NCI-H2227 (cell line): ENCODE results near the gene SOX2.

ENCODE experiments used
- DNase-seq: peaks from one replicate; lab custom pipeline; 2025; ENCODE audit not compliant: unreplicated experiment; lab: John Stamatoyannopoulos, UW

SOX2 gene

DNA sequence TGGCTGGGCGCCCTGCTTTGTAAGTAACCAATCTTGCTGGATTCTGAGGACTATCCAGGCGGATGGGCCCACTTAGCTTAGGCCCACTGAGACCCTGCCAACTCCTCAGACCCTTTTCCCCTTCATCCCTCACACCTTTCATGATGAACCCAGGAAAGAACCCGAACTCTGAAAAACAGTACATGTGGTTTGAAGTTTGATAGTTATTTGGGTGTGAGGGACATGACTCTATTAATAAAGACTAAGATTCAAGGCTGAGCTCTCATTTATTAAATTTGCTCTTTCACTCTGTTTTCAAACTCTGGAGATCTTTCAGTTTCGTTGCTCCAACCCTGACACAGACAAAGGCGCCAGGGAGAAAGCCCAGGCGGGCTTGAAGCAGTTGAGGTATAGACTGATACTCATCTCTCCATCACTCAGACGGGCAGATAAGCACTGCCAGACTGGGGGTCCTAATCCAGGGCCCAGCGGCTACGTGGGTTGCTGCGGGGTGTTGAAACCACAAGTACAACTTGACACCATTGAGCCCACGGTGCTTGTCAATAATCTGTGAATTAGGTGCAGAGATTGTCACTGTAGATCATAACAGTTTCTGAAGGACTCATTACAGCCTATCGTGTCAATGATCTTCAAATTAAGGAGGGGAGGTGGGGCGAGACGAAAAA, 7.2 kb upstream of the SOX2 start:
- no peak for DNase-seq

DNA sequence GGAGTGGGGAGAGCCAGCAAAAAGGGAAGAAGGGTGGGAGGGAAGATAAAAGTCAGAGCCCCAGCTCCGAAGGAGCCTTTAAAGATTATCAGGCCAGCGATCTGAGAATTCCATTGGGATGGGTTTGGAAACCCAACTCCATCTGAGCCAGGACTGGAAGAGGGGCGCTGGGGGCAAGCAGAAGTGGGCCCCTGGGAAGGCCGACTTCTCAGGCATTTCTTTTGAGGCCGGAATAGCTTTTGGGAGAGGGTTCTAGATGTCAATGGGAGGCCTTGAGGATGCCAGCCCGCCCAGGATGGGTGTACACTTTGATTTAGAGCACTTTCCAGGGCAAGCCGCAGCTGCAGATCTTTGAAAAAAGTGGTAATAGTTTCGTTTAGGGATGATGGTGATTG, 6.6 kb upstream of the SOX2 start:
- no peak for DNase-seq

DNA sequence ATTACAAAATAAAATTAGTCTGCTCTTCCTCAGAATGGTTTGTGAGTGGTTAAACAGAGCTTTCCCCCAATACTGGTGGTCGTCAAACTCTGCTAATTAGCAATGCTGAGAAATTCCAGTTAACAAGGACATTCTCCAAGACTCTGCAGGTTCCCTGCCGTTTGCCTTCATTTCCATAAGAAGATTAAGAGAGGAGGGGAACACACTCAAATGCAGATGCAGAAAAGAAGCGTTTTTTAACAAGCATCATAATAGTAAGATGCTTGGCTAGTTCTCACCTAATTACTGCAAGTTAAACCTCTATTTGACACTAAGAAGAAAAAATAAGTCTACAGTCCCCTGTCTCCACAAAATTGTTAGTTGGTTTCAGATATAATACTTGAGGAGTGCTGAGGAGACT, 3.7 kb upstream of the SOX2 start:
- no peak for DNase-seq

DNA sequence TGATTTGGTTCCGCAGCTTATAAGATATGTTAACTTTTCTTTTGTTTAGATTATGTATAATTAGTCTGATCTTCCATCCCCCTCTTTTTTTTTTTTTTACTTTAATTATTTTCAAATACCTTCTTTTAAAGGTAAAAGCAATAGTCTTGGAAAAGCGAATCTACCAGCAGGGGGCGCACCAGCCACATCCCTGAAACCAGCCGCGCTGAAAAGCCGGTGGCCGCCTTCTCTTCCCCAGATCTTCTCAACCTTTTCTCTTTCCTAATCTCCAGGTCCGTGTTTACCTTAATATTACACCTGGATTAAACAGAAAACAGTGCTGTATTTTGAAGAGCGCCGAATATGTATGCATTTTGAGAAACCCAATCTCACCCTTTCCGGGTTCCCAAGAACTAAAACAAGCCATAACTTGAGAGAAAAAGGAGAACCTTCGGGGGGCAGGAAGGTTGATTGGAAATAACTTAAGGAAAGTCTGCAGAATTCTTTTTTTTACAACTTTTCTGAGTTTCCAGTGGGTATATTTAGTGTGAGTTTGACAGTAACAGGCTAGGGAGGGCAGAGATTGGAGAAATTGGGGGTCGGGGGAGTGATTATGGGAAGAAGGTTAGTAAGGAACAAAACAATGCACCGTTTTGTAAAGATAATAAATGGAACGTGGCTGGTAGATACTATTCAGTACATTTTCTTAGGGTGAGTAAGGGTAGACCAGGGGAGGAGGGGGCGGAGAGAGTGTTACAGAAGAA, 2.0 kb upstream of the SOX2 start:
- DNase-seq, result peak; percentile 80

DNA sequence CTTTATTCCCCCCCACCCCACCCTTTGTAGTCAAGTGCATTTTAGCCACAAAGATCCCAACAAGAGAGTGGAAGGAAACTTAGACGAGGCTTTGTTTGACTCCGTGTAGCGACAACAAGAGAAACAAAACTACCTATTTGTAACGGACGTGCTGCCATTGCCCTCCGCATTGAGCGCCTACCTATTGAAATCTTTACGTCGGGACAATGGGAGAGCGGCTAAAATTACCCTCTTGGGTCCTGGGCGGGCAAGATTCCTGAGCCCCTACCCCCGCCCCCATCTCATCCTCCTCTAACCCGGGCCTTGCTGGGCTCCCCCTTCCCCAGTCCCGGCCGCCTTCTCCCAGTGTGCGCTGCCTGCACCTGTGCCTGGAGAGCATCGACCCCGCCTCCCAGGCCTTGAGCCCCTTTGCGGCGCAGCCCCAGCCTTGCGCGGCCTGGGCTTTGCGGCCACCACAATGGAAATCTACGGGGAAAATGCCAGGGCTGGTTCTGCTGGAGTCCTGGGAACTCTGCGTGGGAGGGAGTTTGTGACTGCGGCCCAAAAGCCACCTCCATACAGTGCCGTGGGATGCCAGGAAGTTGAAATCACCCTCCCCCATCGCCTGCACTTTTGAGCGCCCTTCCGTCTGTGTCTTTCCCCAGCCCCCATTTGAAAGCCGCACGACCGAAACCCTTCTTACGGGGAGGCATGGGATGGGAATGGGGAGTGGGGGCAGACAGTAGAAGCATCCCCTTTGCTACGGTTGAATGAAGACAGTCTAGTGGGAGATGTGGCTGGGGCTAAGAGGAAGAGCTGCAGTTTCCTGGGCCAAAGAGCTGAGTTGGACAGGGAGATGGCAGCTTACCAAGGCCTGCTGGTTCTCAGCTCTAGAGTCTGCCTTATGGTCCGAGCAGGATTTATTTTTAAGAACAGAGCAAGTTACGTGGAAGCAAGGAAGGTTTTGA, 1.1 kb upstream of the SOX2 start:
- DNase-seq, result peak; percentile 54

DNA sequence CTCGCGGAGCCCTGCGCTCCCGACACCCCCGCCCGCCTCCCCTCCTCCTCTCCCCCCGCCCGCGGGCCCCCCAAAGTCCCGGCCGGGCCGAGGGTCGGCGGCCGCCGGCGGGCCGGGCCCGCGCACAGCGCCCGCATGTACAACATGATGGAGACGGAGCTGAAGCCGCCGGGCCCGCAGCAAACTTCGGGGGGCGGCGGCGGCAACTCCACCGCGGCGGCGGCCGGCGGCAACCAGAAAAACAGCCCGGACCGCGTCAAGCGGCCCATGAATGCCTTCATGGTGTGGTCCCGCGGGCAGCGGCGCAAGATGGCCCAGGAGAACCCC, 464 bp downstream of the SOX2 start:
- DNase-seq, result peak; percentile 61

DNA sequence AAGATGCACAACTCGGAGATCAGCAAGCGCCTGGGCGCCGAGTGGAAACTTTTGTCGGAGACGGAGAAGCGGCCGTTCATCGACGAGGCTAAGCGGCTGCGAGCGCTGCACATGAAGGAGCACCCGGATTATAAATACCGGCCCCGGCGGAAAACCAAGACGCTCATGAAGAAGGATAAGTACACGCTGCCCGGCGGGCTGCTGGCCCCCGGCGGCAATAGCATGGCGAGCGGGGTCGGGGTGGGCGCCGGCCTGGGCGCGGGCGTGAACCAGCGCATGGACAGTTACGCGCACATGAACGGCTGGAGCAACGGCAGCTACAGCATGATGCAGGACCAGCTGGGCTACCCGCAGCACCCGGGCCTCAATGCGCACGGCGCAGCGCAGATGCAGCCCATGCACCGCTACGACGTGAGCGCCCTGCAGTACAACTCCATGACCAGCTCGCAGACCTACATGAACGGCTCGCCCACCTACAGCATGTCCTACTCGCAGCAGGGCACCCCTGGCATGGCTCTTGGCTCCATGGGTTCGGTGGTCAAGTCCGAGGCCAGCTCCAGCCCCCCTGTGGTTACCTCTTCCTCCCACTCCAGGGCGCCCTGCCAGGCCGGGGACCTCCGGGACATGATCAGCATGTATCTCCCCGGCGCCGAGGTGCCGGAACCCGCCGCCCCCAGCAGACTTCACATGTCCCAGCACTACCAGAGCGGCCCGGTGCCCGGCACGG, 991 bp downstream of the SOX2 start:
- DNase-seq, result peak; percentile 61

DNA sequence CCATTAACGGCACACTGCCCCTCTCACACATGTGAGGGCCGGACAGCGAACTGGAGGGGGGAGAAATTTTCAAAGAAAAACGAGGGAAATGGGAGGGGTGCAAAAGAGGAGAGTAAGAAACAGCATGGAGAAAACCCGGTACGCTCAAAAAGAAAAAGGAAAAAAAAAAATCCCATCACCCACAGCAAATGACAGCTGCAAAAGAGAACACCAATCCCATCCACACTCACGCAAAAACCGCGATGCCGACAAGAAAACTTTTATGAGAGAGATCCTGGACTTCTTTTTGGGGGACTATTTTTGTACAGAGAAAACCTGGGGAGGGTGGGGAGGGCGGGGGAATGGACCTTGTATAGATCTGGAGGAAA, 1.5 kb downstream of the SOX2 start:
- DNase-seq, result peak; percentile 34

DNA sequence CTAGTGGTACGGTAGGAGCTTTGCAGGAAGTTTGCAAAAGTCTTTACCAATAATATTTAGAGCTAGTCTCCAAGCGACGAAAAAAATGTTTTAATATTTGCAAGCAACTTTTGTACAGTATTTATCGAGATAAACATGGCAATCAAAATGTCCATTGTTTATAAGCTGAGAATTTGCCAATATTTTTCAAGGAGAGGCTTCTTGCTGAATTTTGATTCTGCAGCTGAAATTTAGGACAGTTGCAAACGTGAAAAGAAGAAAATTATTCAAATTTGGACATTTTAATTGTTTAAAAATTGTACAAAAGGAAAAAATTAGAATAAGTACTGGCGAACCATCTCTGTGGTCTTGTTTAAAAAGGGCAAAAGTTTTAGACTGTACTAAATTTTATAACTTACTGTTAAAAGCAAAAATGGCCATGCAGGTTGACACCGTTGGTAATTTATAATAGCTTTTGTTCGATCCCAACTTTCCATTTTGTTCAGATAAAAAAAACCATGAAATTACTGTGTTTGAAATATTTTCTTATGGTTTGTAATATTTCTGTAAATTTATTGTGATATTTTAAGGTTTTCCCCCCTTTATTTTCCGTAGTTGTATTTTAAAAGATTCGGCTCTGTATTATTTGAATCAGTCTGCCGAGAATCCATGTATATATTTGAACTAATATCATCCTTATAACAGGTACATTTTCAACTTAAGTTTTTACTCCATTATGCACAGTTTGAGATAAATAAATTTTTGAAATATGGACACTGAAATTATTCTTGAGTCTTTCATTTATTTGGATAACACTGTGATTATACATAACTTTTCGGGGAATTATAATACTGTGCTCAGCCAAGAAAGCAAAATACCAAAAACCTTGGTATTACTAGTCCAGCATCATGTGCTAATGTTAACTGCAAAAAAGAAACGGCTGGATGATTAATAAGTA, 2.2 kb downstream of the SOX2 start:
- no peak for DNase-seq

DNA sequence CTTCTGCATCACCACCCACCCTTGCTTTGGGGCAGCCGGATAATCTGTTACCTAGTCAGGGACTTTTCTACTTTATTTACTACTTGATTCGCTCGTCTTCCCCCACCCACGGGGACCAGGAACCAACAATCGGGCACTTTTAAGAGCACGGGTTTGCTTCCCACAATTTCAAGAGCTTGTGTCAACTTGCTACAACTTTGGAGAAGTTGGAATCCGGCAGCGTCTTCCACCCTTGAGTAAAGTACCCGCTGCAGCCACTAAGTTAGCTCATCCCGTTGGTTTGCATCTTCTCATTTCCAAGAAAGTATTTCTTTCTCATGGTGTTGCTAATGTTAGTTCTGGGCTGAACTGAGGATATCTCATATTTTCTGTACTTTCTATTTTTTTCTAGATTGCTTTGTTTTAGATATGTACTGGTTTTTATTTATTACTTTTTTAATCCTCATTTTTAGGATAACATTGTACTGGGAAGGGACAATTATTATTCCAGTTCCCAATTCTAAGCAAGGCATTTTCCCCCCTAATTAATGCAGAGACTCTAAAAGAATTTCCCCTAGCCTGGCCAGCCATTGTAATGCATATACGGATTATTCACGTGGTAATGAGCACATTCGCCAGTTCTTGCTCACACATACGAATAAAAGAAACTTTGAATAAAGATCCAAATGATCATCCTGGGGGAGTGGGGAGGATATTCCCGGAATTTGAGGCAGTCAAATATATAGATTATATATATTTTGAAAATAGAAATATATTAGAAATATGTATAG, 4.0 kb downstream of the SOX2 start:
- DNase-seq, result no peak

DNA sequence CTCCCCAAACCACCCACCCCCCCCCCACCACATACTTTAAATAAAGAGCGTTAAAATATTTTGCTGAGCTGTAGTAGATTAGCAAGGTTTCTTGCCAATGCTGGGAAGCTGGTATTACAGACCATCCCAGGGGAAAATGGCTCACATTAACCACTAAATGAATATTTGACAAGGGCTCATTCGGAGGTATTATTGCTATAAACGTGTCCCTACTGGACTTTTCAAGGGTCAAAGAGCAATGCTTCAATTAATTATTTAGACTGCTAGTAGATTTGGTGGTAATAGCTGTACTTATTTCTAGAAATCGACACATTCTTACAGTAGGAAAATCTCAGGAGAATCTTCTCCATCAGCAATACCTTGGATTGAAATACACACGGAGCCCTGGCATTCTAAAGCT, 5.2 kb downstream of the SOX2 start:
- DNase-seq, result no peak

DNA sequence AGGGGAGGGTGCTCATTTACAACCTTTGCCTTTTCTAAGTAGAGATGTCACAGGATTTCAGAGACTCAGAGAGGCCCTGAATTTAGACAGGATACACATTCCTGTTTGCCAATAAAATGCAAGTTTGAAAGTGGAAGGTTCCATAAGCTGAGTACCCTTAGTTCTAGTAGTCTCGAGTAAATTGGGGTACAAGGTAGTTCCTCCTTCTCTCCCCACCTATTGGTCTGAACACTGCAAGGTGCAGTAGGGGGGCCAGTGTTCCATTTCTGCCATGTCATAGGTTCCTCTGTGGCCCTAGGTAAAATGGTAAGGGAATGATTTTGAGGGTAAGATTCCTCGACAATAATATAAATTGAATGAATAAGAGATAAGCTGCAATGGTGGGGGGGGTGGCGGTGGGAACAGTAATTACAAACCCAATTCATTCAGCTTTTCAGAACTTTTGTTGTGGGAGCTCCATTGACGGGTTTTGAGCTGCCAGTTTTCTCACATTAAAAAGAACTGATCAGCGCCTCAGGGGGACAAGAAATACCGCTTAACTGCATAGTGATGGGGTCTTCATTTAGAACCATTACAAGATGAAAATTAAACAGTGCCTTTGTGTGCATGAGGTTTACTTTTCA, 5.9 kb downstream of the SOX2 start:
- no peak for DNase-seq

DNA sequence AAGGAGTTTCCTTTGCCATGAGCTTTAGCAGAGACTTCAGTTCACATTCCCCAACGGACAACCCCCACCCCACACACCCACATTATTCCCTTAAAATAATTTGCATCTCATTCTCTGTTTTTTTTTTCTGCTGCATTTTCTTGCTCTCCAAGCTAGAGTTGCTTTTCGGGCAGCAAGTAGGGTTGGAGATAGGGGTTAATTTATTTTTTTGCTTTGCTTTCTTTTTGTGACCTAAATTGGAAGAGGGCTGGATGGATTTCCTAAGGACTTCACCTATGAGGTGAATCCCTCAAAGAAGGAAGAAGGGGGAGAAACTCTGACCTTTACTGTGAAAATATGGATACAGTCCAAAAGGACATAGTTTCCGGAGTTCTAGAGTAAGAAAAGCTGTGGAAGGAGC, 6.6 kb downstream of the SOX2 start:
- DNase-seq, result no peak

DNA sequence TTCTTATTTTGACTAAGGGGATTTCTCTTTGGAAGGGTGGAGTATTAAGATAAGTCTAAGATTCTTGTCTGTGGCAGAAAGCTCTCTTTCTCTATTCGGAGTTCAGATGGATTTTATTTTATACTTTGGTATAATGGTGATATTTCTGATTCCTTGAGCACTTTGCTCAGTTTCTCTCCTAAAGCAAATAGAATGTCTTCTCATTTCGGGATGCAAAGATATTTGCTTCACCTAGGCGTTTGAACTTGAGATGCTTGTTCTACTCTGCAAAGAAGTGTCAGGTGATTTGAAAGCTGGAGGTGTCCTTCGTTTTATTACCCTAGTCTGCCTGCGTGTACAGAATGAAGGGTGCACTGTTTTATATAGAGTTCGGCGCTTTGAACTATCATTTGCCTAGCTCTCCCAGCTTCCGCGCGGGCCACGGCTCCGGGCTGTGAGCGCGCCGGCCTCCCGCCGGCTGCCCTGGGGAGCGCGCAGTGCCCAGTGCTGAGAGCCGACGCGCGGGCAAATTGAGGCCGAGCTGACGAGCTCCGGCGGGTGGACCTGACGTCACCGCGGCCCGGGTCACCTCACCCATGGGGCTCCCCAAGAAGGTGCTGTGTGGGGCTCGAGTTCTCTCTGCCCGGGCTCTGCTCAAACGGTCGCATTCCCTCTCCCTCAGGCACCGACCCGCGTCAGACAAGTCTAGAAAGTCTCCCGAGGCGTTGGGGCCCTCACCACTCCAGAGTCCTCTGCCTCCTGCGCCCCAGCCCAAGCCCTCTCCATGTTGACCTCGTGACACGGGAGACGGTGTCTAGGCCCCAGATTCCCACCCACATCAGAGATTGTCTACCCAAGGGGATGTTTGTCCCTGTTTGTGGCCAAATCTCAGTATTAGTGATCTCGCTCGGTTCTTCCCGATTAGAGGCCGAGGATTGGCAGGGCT, 7.5 kb downstream of the SOX2 start:
- no peak for DNase-seq

DNA sequence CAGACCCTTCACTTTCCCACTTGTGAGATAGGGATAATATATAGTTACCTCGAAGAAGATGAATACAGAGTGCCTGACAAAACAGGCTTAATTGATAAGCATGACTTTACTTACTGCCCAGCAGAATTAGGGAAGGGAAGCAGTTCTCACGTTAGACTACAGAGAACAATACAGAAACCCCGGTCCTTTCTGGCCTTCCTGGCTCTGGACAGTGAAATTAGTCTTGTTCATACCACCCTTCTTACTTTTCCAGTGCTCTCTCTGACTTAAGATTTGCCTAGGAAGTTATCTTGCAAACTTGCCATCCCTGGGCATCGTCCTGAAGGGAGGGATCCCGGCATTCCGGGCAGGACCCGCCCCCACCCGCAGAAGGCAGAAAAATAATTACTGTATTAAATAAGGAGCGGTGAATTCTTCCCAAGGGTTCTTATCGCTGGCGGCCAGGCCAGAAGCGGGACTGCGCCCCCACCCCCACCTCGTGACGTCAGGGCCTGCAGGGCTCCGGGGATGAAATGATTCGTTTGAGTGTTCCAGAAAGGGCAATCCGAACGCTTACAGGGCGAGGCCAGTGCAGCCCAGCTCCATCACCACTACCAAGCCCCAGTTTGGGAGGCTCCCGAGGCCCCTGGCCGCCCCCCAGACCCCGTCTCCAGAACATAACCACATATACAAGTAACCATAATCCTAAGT, 8.4 kb downstream of the SOX2 start:
- DNase-seq, result no peak

DNA sequence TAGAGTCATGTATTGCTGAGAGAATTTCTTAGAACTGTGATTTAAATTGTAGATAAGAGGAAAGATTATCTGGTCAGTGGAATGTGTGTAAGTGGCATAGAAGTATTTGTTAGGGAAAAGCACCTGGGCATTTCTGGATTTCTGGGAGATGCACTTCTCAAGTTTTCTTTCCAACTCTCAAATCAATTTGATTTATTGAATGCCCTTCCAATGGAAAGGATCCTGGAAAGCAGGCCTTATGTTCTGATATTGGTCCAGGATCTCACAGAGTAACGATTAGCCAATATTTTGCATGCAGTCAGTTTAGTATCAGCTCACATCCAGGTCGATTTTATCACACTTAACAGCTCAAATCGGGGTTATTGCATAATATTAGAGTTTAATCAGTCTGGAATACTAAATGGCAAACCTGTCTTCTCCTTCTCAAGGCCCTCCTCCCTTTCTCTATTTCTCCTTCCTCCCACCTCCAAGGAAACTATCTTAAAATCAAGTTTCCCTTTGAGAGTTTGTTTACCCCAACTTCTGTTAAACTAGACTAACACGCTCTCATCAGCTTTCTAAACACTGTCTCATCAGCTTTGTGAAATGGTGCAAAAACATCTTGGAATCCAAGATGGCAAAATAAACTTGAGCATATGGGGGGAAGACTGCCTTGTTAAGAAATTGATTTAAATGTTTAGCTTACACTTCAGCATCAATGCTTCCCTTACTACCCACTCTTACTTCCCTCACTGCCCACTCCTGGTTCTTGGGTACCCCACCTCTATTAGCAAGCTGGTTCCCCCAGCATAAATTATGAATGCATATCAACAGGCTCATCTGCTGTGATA, 9.5 kb downstream of the SOX2 start:
- DNase-seq, result no peak

DNA sequence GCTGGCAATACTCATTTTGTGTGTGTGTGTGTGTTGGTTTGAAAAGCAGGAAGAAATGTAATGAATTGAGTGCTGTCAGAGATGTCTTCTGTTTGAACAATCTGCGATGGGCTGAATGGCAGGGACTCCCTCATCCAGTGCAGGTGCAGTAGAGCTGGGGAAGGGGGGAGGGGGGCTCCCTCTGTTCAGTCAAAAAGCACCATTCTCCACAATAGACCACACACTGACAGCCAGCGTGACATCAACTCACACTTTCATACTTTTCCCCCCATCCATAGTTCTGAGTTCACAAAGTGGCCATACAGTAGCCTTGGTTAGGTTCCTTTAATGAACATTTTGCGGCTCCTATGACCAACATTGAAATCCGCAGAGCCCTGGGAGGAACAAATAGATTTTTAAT, 10.4 kb downstream of the SOX2 start:
- no peak for DNase-seq
